ENCODE measurements around the gene RDH8.

Gene RDH8

GRCh38 chr19:10003271-10003670 is 10.0 kb upstream of the RDH8 start:
- H3K4me1 ChIP-seq (ENCODE audit: control insufficient read depth in 5 of 5, insufficient read depth in 5 of 5, low read length in 5 of 5), result peaks cover 6 to 62% (median 37%) of the 10 kb centered on the region in 5 donors
- no peak overlapping the region for H3K4me3 ChIP-seq (ENCODE audit: low read depth in 1 of 5, low read length in 5 of 5)
- no peaks in the 10 kb centered on the region for H3K9me3 ChIP-seq (ENCODE audit: control insufficient read depth in 5 of 5, low read length in 5 of 5)
- peaks cover 0 to 6% (median 3%) of the 10 kb centered on the region in 5 donors for H3K27me3 ChIP-seq (ENCODE audit: control insufficient read depth in 5 of 5, insufficient read depth in 4 of 5, low read length in 5 of 5)
- H3K9ac ChIP-seq (ENCODE audit: low read length in 5 of 5), result peak overlapping the region in 1 of 5 donors; percentile 29
- peaks cover 0 to 55% (median 39%) of the 10 kb centered on the region in 5 donors for H3K36me3 ChIP-seq (ENCODE audit: control insufficient read depth in 5 of 5, insufficient read depth in 5 of 5, low read length in 5 of 5)
- peak overlapping the region; percentile 98 for H3K27ac ChIP-seq (ENCODE audit: low read depth, low read length)

GRCh38 chr19:10004617-10005016 is 8.7 kb upstream of the RDH8 start:
- Histone ChIP-seq H3K9ac (ENCODE audit: low read length in 5 of 5) (no peak overlapping the region), H3K27ac (ENCODE audit: low read depth, low read length) (peak overlapping the region; percentile 98), H3K4me1 (ENCODE audit: control insufficient read depth in 5 of 5, insufficient read depth in 5 of 5, low read length in 5 of 5) (peaks cover 15 to 73% (median 46%) of the 10 kb centered on the region in 5 donors), H3K9me3 (ENCODE audit: control insufficient read depth in 5 of 5, low read length in 5 of 5) (peaks cover 0 to 3% (median 0%) of the 10 kb centered on the region in 5 donors), H3K36me3 (ENCODE audit: control insufficient read depth in 5 of 5, insufficient read depth in 5 of 5, low read length in 5 of 5) (peaks cover 0 to 53% (median 37%) of the 10 kb centered on the region in 5 donors), H3K27me3 (ENCODE audit: control insufficient read depth in 5 of 5, insufficient read depth in 4 of 5, low read length in 5 of 5) (peaks cover 0 to 16% (median 10%) of the 10 kb centered on the region in 5 donors), H3K4me3 (ENCODE audit: low read depth in 1 of 5, low read length in 5 of 5) (no peak overlapping the region)

DNA sequence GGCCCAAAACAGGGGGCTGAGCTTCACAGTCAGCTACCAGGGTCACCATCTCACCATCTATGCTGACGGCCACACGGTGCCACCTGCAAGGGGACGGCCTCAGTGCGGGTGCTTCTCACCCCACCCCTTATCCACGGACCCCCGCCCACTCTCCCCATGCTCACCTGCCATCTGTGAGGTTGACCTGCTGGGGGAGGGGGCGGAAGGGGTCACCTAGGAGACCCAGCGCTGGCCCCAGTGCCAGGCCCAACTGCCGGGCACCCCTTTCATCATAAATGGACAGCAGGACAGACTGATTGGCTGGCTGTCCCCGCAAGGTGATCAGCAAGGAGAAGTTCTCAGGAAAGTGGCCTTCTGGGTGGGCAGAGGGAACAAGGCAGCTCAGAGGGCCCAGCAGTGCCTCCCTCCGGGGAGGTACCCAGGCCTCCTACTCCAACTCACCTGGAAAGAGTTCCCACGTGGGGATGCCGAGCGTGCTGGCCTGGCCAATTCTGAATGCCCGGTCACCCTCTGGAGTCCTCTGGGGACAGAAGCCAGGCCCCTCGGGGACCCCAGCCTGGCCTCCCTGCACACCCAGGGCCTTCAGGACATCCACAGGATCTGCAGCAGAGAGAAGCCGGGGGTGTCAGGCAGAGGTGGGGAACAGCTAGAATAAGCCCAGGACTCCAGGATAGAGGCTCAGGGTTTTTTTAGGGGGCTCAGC is 7.5 kb upstream of the RDH8 start:
- H3K4me1 ChIP-seq (ENCODE audit: control insufficient read depth in 5 of 5, insufficient read depth in 5 of 5, low read length in 5 of 5), result peaks cover 17 to 81% (median 55%) of the 10 kb centered on the region in 5 donors

GRCh38 chr19:10006335-10006708 is 7.0 kb upstream of the RDH8 start:
- H3K4me3 ChIP-seq (ENCODE audit: low read depth in 1 of 5, low read length in 5 of 5), result peak overlapping the region in 1 of 5 donors; percentile 32
- H3K36me3 ChIP-seq (ENCODE audit: control insufficient read depth in 5 of 5, insufficient read depth in 5 of 5, low read length in 5 of 5), result peaks cover 0 to 43% (median 37%) of the 10 kb centered on the region in 5 donors
- peaks cover 0 to 3% (median 0%) of the 10 kb centered on the region in 5 donors for H3K9me3 ChIP-seq (ENCODE audit: control insufficient read depth in 5 of 5, low read length in 5 of 5)
- peaks cover 17 to 85% (median 59%) of the 10 kb centered on the region in 5 donors for H3K4me1 ChIP-seq (ENCODE audit: control insufficient read depth in 5 of 5, insufficient read depth in 5 of 5, low read length in 5 of 5)
- H3K9ac ChIP-seq (ENCODE audit: low read length in 5 of 5), result no peak overlapping the region
- H3K27ac ChIP-seq (ENCODE audit: low read depth, low read length), result peak overlapping the region; percentile 98
- H3K27me3 ChIP-seq (ENCODE audit: control insufficient read depth in 5 of 5, insufficient read depth in 4 of 5, low read length in 5 of 5), result peaks cover 0 to 20% (median 14%) of the 10 kb centered on the region in 5 donors

More for the DNA sequence above, 7.5 kb upstream of the RDH8 start:
- peak overlapping the region in 2 of 5 donors; percentile 32 for H3K4me3 ChIP-seq (ENCODE audit: low read depth in 1 of 5, low read length in 5 of 5)
- peaks cover 0 to 43% (median 37%) of the 10 kb centered on the region in 5 donors for H3K36me3 ChIP-seq (ENCODE audit: control insufficient read depth in 5 of 5, insufficient read depth in 5 of 5, low read length in 5 of 5)
- H3K9me3 ChIP-seq (ENCODE audit: control insufficient read depth in 5 of 5, low read length in 5 of 5), result peaks cover 0 to 3% (median 0%) of the 10 kb centered on the region in 5 donors
- peak overlapping the region; percentile 98 for H3K27ac ChIP-seq (ENCODE audit: low read depth, low read length)
- H3K27me3 ChIP-seq (ENCODE audit: control insufficient read depth in 5 of 5, insufficient read depth in 4 of 5, low read length in 5 of 5), result peaks cover 0 to 20% (median 14%) of the 10 kb centered on the region in 5 donors
- H3K9ac ChIP-seq (ENCODE audit: low read length in 5 of 5), result peak overlapping the region in 1 of 5 donors; percentile 54

DNA sequence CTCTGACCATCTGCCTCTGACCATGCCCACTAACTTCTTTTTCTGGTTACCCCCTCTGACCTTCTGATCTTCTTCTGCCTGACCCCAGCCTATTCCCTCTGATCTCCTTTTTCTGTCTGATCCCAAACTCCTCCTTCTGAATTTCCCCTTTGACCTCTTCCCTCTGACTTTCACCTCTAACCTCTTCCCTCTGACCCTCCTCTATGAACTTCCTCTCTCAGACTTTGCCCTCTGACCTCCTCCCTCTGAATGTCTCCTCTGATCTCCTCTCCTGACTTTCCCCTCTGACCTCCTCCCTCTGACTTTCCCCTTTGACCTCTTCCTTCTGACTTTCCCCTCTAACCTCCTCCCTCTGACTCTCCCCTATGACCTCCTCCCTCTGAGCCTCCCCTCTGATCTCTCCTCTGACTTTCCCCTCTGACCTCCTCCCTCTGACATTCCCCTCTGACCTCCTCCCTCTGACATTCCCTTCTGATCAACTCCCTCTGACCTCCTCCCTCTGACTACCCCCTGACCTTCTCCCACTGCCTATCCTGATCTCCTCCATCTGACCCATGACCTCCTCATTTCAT is 6.4 kb upstream of the RDH8 start:
- peaks cover 0 to 3% (median 0%) of the 10 kb centered on the region in 5 donors for H3K9me3 ChIP-seq (ENCODE audit: control insufficient read depth in 5 of 5, low read length in 5 of 5)
- peak overlapping the region in 2 of 5 donors; percentile 5 to 68 for H3K9ac ChIP-seq (ENCODE audit: low read length in 5 of 5)
- H3K4me3 ChIP-seq (ENCODE audit: low read depth in 1 of 5, low read length in 5 of 5), result no peak overlapping the region
- H3K27ac ChIP-seq (ENCODE audit: low read depth, low read length), result peak overlapping the region; percentile 98
- peaks cover 0 to 20% (median 13%) of the 10 kb centered on the region in 5 donors for H3K27me3 ChIP-seq (ENCODE audit: control insufficient read depth in 5 of 5, insufficient read depth in 4 of 5, low read length in 5 of 5)
- peaks cover 17 to 80% (median 59%) of the 10 kb centered on the region in 5 donors for H3K4me1 ChIP-seq (ENCODE audit: control insufficient read depth in 5 of 5, insufficient read depth in 5 of 5, low read length in 5 of 5)
- peaks cover 0 to 37% (median 32%) of the 10 kb centered on the region in 5 donors for H3K36me3 ChIP-seq (ENCODE audit: control insufficient read depth in 5 of 5, insufficient read depth in 5 of 5, low read length in 5 of 5)

DNA sequence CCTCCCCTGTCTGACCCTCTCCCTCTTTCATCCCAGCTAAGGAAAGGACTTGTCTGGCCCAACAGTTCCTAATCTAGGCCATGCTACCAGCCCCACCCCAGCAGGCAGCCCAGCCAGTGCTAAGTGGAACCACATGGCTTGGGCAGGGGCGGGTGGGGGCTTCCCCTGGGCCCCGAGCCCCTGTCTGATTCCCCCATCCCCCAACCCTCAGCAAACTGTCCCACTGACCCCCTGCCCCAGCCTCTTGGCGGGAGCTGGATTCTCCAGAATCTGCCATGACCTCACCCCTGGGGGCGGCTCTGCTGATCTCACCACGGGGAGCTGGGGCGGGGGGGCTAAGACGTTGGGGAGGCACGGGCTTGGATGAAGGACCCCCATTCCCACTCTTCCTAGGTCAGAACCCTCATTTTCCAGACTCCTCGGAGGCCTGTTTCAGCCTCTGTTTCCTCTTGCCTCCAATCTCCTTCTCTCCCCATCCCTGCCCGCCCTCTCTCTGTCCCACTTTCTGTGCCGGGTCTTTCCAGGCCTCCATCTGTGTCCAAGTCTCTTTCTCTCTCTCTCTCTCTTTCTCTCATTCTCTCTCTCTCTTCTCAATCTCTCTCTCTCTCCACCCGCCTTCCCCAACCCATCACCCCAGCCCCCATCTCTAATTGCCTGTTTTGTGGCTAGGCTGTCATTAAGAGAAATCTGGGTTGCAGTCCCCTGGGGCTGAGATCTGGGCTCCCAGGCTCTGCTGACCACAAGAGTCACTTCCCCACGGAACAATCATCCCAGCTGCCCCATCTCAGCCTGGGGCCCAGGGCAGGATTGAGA is 5.7 kb upstream of the RDH8 start:
- peaks cover 17 to 73% (median 57%) of the 10 kb centered on the region in 5 donors for H3K4me1 ChIP-seq (ENCODE audit: control insufficient read depth in 5 of 5, insufficient read depth in 5 of 5, low read length in 5 of 5)
- H3K9me3 ChIP-seq (ENCODE audit: control insufficient read depth in 5 of 5, low read length in 5 of 5), result peaks cover 0 to 3% (median 0%) of the 10 kb centered on the region in 5 donors
- peak overlapping the region; percentile 0 to 68 (median 11) for H3K9ac ChIP-seq (ENCODE audit: low read length in 5 of 5)
- peaks cover 0 to 34% (median 31%) of the 10 kb centered on the region in 5 donors for H3K36me3 ChIP-seq (ENCODE audit: control insufficient read depth in 5 of 5, insufficient read depth in 5 of 5, low read length in 5 of 5)
- H3K27ac ChIP-seq (ENCODE audit: low read depth, low read length), result peak overlapping the region; percentile 98
- peaks cover 0 to 20% (median 11%) of the 10 kb centered on the region in 5 donors for H3K27me3 ChIP-seq (ENCODE audit: control insufficient read depth in 5 of 5, insufficient read depth in 4 of 5, low read length in 5 of 5)
- peak overlapping the region in 4 of 5 donors; percentile 7 to 99 (median 43) for H3K4me3 ChIP-seq (ENCODE audit: low read depth in 1 of 5, low read length in 5 of 5)

DNA sequence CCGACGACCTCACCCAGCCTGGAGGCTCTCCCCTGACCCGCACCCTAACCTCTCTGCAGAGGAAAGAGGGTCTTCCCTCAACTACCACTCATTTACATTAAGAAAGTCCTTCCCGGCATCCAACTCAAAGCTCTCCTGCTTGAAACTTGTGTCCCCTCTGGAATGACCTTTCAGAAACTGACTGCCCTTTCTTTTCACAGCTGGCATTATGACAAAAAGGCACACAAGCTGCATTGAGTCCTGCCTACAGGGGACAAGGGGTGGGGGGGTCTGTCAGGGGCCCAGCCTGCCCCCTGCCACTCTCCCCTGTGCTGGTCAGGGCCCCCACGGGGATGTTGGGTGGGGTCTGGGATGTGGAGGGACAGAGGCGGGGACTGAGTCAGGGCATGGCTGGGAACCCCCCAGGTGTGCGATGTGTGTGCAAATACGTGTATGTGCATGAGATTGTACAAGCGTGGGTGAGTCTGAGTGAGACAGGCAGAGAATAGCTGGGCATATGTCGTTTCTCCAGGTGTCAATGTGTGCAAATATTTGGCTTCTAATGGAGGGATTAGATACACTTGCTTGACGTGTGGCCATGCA is 5.0 kb upstream of the RDH8 start:
- peaks cover 0 to 20% (median 11%) of the 10 kb centered on the region in 5 donors for H3K27me3 ChIP-seq (ENCODE audit: control insufficient read depth in 5 of 5, insufficient read depth in 4 of 5, low read length in 5 of 5)
- H3K36me3 ChIP-seq (ENCODE audit: control insufficient read depth in 5 of 5, insufficient read depth in 5 of 5, low read length in 5 of 5), result peaks cover 0 to 28% (median 26%) of the 10 kb centered on the region in 5 donors
- peak overlapping the region; percentile 11 to 98 (median 53) for H3K9ac ChIP-seq (ENCODE audit: low read length in 5 of 5)
- peak overlapping the region; percentile 40 to 99 (median 52) for H3K4me3 ChIP-seq (ENCODE audit: low read depth in 1 of 5, low read length in 5 of 5)
- peaks cover 0 to 3% (median 0%) of the 10 kb centered on the region in 5 donors for H3K9me3 ChIP-seq (ENCODE audit: control insufficient read depth in 5 of 5, low read length in 5 of 5)
- peak overlapping the region; percentile 98 for H3K27ac ChIP-seq (ENCODE audit: low read depth, low read length)
- H3K4me1 ChIP-seq (ENCODE audit: control insufficient read depth in 5 of 5, insufficient read depth in 5 of 5, low read length in 5 of 5), result peaks cover 15 to 74% (median 58%) of the 10 kb centered on the region in 5 donors

GRCh38 chr19:10009714-10010224 is 3.5 kb upstream of the RDH8 start:
- Histone ChIP-seq H3K4me3 (ENCODE audit: low read depth in 1 of 5, low read length in 5 of 5) (peak overlapping the region; percentile 85 to 100 (median 97)), H3K27me3 (ENCODE audit: control insufficient read depth in 5 of 5, insufficient read depth in 4 of 5, low read length in 5 of 5) (peaks cover 0 to 20% (median 11%) of the 10 kb centered on the region in 5 donors), H3K9ac (ENCODE audit: low read length in 5 of 5) (peak overlapping the region in 2 of 5 donors; percentile 47 to 52), H3K4me1 (ENCODE audit: control insufficient read depth in 5 of 5, insufficient read depth in 5 of 5, low read length in 5 of 5) (peaks cover 19 to 79% (median 67%) of the 10 kb centered on the region in 5 donors), H3K27ac (ENCODE audit: low read depth, low read length) (peak overlapping the region; percentile 69), H3K9me3 (ENCODE audit: control insufficient read depth in 5 of 5, low read length in 5 of 5) (peaks cover 0 to 3% (median 0%) of the 10 kb centered on the region in 5 donors), H3K36me3 (ENCODE audit: control insufficient read depth in 5 of 5, insufficient read depth in 5 of 5, low read length in 5 of 5) (peaks cover 0 to 13% (median 12%) of the 10 kb centered on the region in 5 donors)

DNA sequence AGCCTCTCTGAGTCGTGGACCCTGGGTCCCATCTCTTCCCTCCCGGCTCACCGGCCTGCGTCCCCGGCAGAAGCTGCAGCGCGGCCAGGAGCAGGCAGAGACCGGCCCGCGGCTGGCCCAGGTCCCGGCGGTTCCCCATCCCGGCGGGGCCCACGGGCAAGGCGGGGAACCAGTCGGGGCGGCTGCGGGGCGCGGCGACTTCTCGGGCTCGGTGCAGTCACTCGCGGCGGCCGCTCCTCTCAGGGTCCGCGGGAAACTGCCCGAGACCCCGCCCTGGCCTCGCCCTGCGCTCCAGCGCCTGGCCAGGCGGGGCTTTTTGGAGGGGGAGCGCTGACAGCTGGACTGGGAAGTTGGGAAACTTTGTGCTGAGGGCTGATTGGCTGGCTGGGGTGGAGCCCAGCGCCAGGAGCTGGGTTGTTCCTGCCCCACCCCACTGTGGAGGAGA is 3.0 kb upstream of the RDH8 start, which contains the start of gene COL5A3:
COL5A3 (minus strand) TSS at position 258 of the 445 bp plus-strand sequence; CDS start at position 139, 119 bp downstream.
- Histone ChIP-seq H3K27me3 (ENCODE audit: control insufficient read depth in 5 of 5, insufficient read depth in 4 of 5, low read length in 5 of 5) (peaks cover 0 to 20% (median 11%) of the 10 kb centered on the region in 5 donors), H3K4me1 (ENCODE audit: control insufficient read depth in 5 of 5, insufficient read depth in 5 of 5, low read length in 5 of 5) (peaks cover 19 to 76% (median 70%) of the 10 kb centered on the region in 5 donors), H3K4me3 (ENCODE audit: low read depth in 1 of 5, low read length in 5 of 5) (peak within 1 kb of the TSS; percentile 85 to 100 (median 97)), H3K27ac (ENCODE audit: low read depth, low read length) (peak within 1 kb of the TSS; percentile 98), H3K9ac (ENCODE audit: low read length in 5 of 5) (peak within 1 kb of the TSS in 3 of 5 donors; percentile 46 to 52 (median 47)), H3K36me3 (ENCODE audit: control insufficient read depth in 5 of 5, insufficient read depth in 5 of 5, low read length in 5 of 5) (peaks cover 0 to 8% (median 7%) of the 10 kb centered on the region in 5 donors), H3K9me3 (ENCODE audit: control insufficient read depth in 5 of 5, low read length in 5 of 5) (peaks cover 0 to 3% (median 0%) of the 10 kb centered on the region in 5 donors)
